Stimulated activated CD8-positive, alpha-beta memory T cell treated with anti-CD3 and anti-CD28 coated beads, Interleukin-4, amount 100 ng/mL, for 4 hours (primary cell): ENCODE data around the gene SH2D7.

Experiments
- DNase-seq, 2 donors: peaks; one replicate each; pipeline ENCODE4 v3.0.0-alpha.2; 2020; ENCODE audit warnings: low read depth in 2 of 2, low spot score in 1 of 2

The SH2D7 gene

DNA sequence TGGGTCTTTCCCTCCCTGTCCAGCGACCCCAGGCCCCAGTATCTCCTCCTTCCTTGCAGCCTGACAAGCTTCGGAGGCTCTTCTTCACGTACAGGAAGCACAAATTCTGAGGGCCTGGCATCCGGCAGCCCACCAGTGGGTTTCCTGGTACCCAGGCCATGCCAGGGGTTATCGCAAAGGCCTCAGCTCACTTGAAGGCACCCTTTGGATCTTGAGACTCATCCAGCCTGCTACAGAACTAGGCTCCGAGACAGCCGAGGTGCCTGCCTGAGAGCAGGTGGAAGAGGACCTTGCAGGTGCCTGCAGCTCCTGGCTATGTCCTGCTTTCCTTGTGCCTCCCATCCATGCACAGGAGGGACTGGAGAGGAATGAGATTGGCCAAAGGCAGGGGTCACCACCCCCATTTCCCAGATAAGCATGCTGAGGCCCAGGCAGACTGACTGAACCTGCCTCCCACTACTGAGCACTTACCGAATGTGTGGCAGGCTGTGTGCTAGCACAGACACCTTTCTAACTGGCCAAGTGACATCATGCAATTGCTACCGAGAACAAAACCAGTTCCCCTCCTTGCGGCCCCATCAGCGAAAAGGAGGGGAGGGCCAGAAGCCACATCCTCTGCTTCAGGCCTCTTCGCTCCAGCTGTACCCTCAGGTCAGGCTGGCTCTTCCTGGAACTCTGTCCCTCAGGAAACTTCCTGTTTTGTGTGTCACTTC, 11.2 kb downstream of the SH2D7 start:
- DNase-seq = peak in 1 of 2 donors; percentile 24

DNA sequence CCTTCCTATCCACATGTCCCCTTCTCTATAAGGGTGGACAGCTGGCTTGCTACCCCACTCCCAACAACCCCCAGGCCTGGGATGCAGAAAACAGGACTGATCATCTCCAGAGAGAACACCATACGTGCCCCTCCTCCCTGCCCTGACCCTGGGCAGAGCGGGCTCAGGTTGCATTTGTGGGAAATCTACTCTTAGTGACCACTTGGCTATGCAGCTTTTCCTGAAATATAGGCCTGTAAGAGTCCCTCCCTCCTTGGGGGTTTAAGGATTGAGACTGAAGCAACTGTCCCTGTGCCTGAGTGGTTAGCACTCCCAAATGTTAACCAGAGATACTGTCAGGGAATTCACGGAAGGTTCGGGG, 11.7 kb downstream of the SH2D7 start:
- DNase-seq = no peak

DNA sequence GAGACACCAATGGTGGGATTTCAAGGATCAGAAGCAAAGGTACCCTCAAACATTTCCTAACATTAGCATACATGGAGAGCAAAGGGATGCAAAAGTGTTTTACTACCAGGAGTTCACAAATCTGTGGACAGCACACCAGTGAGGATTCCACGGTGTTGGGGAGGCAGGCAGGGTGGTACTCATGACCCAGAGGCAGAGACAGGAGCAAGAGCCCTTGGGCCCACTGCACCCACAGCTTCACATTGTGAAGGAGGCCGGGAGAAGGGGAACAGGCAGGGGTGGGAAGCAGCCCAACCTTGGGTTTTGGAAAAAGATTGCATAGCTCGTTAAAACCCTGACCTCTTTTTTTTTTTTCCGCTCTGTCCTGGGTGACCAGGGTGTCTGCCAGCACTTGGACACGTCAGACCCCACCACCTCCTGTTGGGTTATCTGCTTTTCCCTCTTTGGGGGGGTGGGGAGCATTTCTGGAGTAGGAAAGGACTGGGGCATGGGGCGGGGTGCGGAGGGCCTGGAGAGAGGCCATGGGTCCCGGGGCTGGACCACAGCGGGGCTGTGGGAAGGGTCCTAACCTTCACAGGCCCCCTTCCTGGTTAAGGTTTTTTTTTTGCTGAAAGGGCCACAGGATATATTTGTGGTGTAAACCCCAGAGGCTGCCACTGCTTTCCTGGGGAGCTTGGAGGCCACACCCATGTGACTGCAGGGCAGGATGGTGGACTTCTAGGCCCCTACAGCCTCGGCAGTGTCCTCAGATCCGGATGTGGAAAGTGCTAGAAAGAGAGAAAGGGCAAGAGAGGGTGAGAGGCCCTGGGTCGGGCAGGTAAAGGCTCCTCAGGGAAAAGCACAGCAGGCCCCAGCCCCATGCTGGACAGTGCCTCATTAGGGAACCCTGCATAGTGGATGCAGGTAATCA, 12.5 kb downstream of the SH2D7 start:
- no peak for DNase-seq

DNA sequence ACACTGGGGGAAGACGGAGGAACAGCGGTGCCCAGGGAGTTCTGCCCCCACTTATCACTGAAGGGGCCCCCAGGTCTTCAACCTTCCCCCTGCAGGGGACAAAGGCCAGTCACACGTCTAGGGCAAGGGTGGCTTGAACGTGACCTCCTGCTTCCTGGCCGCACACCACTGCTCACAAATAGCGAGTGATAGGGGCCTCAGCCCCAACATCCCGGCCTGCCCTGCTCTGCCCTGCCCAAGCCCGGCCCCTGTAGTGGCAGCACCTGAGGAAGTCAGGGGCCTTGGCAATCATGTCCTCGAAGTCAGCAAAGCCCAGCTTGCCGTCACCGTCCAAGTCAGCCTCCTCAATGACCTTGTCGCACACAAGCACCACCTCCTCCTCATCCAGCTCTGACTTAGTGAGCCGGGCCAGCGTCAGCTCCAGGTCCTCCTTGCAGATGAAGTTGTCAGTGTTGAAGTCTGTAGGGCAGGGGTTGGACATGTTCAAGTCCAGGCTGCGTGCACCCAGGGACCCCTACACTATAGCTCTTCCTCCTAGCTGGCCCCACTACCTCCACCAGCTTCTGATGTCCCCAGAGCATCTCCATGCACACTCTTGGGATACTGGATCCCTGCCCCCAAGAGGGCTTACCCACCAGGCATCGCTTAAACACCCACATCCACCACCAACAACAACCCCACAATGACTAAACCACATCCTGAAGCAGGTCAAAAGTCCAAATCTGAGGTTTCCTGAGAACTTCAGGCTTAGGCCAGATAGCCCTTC, 13.3 kb downstream of the SH2D7 start:
- DNase-seq = no peak

DNA sequence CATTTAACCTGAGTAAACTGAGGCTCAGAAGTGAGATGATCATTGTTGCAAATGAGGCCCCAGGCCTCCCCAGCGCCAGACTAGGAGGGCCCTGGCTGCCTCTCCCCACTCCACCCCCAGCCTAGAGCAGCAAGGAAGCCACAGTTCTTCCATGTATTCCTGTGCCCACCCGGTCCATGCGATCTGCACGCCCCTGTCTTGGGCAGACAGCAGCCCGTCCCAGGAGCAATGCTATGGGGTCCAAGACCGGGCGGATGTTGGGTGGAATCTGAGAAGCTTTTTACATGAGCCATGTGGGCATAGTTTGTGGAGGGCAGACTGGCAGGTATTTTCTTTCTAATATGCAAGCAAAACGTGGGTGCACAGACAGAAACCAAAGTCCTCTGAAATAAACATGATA, 15.1 kb downstream of the SH2D7 start:
- DNase-seq = no peak

DNA sequence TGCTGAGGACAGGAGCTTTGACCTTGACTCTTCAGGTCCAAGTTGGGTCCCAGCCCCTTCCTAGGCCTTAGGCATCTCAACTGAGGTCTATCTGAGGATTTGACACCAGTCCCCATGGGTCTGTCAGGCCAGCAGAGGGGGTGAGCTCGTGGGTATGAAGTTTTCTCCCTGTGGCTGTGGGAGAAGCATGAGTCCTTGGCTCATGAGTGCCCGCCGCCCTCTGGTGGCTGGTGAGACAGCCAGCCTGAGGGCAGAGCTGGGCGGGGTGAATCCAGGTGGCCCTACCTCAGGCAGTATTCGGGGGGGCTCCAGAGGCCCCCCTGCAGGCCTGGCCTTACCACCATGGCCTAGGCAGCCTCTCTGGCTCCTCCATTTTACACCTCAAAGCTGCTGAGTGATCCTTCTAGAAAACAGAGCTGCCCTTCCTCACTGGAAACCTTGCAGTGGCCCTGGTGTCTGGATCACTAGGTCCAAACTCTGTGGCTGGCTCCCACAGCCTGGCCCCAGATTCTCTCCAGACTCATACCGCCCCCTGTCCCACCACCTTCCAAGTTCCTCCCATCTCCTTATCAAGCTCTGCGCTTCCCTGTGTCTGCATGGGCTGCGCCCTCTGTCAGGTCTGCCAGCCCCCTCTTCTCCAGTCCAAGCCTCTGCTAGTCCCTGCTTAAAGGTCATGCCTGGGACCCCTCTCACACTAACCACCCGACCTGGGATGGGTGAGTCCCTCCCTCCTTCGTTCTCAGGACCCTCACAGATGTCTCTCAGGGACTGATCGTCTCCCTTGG, 16.1 kb downstream of the SH2D7 start:
- DNase-seq = peak; percentile 68 to 72

DNA sequence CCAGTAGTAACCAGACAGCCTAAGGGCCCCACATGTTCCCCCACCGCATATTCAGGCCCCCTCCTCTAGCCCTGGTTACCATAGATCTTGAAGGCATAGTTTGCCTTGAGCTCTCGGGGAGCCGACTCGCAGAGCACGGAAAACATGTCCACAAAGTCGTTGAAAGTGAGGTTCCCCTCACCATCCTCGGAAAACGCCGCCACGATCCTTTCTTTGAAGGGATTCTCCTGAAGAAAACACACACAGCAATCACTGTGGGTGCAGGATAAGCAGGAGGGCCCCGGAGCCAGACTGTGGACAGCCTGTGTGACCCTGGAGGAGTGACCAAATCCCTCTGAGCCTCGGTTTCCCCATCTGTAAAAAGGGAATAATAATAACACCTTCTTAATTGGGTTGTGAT, 16.8 kb downstream of the SH2D7 start:
- DNase-seq = no peak

DNA sequence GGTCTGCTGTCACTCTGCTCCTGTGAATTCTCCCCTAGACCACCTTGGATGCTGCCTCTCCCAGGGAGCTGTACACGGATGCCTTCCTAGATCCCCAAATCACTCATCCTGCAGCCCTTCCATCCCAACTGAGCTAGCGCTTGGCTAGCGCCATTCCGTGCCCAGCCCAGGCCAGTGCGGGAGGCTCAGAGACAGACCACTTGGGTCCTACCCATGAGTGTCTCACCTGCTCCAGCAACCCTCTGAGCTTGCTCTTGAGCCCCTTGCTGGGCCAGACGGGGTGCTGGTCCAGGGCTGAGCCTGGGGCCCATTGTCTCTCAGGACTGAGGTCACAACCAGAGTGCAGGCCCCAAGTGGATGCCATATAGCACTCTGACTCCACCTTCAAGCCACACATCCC, 17.7 kb downstream of the SH2D7 start:
- DNase-seq = no peak

DNA sequence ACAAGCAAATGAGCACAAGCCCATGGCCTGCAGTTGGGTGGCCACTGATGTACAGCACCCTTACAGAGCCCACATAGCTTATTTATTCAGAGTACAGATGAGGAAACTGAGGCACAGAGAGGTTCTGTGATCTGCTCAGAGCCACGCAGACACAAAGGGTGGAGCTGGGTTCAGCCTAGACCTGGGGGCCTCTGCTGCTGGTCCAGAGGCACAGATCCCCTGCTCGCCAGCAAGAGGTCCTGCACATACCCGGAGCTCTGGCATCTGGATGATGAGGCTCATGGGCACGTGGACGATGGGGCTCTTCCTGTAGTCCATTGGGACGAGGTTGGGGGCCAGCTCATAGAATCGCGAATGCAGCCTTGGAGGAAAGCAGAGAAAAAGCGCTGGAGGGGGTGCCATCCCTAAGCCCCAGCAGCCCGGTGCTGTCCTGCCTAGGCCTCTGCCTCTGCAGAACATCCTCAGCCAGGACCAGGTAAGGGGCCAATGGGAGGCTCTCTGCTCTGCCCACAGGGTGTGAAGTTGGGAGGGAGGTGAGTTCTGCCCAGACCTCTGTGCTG, 18.6 kb downstream of the SH2D7 start:
- DNase-seq = no peak

DNA sequence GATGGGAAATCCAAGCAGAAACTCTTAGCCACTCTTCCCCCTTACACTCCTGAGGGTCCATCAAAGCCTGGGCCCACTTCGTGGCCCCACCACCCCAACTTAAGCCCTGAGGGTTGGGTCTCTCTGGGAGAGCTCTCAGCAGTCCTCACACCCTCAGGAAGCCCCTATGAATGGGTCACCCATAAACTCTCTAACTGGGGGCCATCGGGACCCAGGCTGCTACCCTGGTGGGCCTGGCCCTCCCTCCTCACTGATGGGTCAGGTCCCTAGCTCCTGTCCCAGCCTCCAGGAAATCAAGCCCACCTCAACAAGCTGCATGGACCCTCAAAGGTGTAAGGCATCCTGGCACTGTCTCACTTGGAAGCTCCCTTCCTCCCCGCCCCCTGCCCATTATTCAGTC, 19.4 kb downstream of the SH2D7 start:
- no peak for DNase-seq

DNA sequence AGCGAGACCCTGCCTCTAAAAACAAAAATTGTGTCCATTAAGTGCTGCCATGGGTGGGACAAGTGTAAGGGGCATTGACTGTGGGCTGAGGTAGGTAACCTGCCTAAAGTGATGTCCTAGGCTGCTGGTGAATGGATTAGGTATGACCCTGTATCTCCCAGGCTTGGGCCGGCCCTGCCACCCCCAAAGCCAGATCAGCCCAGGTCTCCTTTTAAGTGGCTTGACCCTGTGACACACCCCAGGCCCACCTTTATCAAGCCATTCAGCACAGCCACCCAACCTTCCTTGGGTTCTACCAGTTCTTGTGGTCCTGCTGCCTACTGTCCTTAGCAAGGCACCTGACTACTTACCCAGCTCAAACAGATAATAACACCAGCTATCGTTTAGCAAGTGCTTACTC, 20.2 kb downstream of the SH2D7 start:
- no peak for DNase-seq

DNA sequence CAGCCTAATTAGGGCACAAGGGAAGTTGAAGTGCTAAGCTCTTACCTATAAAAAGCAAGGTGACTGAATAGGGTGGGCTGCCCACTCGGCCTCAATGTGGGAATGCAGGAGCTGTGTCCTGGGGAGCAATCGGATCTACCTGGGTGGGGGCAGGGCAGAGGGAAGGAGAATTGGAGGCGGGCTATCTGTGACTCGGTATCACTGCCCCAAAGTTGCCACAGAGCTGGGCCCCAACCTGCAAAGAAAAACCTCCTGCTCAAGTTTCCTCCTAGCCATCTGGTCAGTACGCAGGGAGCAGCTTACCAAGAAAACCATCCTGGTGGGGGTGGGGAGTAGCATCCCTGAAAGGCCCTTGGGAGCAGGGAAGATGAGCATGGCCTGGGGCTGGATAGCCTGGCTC, 28.2 kb downstream of the SH2D7 start:
- no peak for DNase-seq

DNA sequence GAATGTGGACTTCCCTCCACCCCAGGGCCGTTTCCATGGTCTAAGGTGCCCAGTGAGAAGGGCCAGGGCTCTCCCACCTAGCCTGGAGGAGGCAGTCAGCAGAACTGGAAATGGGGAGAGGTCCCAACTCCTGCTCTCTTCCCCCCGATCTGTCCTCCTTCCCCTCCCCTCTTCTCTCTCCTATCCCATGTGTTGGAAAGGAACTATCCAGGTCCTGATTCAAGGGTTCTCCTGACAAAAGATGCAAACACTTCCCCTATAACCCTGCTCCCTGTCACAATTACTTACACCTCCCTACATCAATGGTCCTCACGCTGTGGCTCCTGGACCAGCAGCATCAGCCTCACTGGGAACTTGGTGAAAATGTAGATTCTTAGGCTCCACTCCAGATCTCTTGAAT, 32.9 kb downstream of the SH2D7 start:
- DNase-seq = no peak

DNA sequence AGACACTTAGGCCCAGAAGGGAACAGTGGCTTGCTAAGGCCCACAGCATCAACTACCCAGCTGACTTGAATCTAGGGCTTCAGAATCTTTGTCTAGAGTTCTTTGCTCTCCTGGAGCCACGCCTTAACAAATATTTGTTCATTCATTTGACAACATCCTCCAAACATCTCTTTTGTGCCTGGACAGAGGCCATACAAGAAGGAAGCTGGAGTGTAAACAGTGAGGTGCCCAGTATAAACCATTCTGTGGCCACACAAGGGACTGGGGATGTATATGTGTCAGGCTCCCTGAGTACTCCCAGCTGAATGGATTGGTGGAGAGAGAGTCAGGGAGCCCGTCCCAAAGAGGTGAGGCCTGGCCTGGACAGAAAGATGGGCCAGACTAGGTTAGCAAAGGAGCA, 35.5 kb downstream of the SH2D7 start:
- no peak for DNase-seq

DNA sequence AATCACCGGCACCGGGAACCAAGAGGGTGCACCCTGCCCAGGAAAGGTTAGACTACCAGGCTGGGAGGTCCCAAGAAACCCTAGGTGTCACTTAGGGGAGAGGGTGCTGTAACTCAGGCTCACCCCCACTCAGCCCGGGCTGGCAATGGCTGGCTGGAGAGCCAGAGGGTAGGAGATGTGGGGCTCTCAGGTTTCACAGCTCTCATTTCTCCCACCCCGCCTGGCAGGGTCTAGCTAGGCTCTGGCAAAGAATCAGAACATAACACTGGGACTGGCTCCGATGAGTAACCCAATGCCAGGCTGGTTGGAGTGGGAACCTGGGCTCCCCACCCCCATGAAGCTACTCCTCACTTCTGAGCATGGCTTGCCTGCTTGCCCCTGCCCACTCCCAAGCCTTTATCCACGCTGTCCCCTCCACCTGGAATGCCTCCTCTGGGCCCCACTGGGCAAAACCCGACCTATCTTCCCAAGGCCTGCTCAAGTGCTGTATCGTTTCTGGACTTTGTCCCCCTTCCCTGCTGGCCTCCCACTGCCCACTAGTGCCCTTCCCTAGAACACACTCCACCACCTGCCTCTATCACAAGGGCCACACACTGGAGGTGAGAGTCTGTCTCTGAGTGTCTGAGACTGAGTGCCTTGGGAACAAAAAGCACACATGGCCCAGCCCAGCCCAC, 36.9 kb downstream of the SH2D7 start:
- DNase-seq = no peak

DNA sequence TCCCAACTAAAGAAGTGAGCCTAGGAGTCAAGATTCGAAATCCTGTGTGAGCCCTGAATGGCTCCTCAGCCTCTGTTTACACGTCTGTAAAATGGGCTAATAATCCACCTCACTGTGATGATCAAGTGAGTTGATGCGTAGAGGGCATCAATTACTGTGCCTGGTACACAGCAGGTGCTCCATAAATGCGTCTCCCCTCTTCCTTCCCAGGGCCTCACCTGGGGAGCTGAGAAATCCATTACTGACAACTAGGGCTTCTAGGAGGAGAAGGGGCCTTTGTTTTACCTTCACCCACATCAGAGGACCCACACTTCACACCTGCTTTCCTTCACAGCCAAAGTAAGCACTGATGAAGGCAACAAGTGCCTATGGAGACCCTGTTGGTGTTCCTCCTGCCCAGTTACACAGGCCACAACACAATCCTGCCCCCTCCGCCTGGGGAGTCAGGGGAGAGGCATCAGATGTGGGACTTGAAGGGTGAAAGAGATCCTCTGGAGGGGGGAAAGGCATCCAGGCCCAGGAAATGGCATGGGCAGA, 37.5 kb downstream of the SH2D7 start:
- no peak for DNase-seq

DNA sequence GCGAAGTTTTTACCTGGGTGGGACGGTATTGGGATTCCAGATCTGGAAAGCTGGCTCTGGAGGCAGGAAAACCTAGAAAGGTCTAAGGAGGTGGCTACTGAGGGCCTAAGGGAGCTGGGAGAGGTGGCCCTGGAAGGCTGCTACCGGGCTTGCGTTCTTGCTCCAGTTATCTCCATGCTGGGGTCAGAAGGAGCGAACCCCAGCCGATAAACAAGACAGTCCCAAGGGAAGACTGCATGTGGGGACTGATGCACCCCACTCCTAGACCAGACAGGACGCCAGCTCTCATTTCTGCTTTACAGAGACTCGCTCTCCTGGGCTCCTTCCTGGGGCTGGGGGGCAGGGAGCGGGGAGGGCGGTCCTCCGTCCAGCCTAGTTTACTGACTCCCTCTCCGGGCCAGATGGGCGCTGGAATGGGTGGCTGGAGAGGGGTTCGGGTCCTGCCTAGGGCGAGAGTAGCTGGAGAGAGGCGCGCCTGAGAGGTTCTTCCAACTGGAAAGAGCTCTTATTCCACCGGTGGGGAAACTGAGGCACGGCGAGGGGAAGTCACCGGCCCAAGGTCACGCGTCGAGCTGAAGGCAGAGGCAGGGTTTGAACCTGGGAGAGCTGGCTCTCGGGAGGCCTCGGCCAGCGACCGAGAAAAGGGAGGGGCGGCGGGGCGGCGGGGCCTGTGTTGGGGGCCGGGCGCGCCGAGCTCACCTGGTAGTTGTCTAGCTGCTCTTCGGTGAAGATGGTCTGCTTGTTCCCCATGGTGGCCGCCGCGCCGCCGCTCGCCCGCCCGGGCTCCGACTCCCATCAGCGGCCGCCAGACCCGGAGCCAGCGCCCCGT, 38.3 kb downstream of the SH2D7 start:
- no peak for DNase-seq

DNA sequence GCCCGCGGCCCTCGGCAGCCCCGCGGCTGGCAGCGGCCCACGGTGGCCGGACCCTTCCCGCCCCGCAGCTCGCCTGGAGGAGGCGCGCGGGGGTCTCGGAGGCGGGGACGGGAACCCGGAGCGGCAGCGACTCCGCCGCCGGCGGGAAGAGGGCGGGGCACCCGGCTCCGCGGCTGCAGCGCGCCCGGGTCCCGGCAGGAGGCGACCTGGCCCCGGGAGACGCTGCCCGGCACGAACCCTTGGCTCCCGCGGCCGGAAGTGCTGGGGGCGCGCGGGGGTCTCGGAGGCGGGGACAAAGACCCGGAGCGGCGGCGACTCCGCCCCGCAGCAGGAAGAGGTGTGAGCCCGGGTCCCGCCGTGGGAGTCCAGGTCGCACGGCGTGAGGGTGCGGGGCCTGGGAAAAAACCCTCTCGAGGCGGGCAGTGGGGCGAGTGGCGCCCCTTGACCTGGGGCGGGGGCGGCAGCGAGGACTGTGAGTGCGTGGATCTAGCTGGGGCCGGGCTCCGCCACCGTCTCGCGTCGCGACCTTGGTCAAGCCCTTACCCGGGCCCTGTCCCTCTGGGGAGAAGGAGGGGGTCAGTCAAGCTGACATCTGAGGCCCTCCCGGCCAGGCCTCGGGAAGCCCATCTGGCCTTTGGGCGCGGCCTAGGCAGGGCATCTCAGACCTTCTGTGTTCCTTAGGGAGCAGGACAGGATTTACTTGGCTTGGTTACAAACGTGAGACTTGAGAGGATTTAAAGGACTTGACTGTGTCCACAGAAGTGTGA, 39.1 kb downstream of the SH2D7 start, which contains the start of gene CIB2:
Gene CIB2, minus strand, starts transcription at position 151 of the 767 bp plus-strand sequence. CDS start 230 bp downstream, outside the sequence.
- DNase-seq = peak in 1 of 2 donors; percentile 60
